ENCODE measurements around the gene CDK14. TPM values are rescaled to one million over a fixed set of nuclear protein-coding genes. Genes with fewer than 3 reads are reported as not detected.

The CDK14 gene
- total RNA-seq, 1 donor = 39.1 TPM

DNA sequence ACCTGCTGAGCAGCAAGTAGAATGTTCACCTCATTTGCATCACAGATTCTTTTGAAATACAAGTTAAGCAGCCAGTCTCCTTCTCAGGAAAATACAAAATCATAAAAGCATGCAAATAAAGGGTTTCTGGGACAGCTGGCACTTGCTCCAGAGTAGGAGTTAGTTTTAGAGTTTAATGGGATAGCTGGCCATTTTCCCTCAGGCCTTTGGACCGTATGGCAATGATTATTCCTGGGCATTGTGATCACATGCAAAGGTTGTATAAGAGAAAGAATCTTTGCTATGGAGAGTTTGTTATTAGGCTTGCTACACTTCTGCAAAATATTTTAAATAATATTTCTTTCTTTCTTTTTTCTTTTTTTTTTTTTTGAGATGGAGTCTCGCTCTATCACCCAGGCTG lies 240.8 kb downstream of the CDK14 start:
- Histone ChIP-seq H3K4me1 (ENCODE audit: insufficient read depth, low read length) (peaks cover 10% of the 10 kb centered on the region), H3K27me3 (ENCODE audit: insufficient read depth, low read length) (no peaks in the 10 kb centered on the region), H3K9me3 (ENCODE audit: low read depth, low read length) (no peaks in the 10 kb centered on the region), H2AFZ (ENCODE audit: low read length) (no peak overlapping the region), H3K4me2 (ENCODE audit: insufficient read depth, low read length) (no peak overlapping the region), H3K27ac (ENCODE audit: low read depth, low read length) (no peak overlapping the region), H4K20me1 (ENCODE audit: insufficient read depth, low read length) (no peaks in the 10 kb centered on the region), H3K4me3 (ENCODE audit: insufficient read depth, low read length) (no peak overlapping the region), H3K36me3 (ENCODE audit: insufficient read depth, low read length) (no peaks in the 10 kb centered on the region), H3K79me2 (ENCODE audit: insufficient read depth, low read length) (peaks cover 16% of the 10 kb centered on the region)
- TF ChIP-seq CTCF (IDR thresholded peaks at IDR 0.05; ENCODE audit: extremely low read depth, low read depth, low read length) = no peak
- DNase-seq (ENCODE audit: insufficient read length, low spot score, missing footprints) = no peak

DNA sequence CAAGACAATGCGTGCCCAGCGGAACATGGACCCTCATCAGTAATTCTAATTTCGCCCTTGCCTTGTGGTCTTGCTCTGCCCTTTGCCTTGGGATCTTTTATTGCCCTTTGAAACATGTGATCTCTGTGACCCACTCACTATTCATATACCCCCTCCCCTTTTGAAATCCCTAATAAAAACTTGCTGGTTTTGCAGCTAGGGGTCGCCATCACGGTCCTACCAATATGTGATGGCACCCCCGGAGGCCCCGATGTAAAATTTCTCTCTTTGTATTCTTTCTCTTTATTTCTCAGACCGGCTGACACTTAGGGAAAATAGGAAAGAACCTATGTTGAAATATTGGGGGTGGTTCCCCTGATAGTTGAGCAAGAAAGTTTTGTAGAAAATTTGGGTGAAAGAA lies 242.7 kb downstream of the CDK14 start:
- Histone ChIP-seq H3K4me3 (ENCODE audit: insufficient read depth, low read length) (no peak overlapping the region), H3K27me3 (ENCODE audit: insufficient read depth, low read length) (no peaks in the 10 kb centered on the region), H3K27ac (ENCODE audit: low read depth, low read length) (no peak overlapping the region), H4K20me1 (ENCODE audit: insufficient read depth, low read length) (no peaks in the 10 kb centered on the region), H3K4me1 (ENCODE audit: insufficient read depth, low read length) (no peaks in the 10 kb centered on the region), H3K79me2 (ENCODE audit: insufficient read depth, low read length) (peaks cover 16% of the 10 kb centered on the region), H2AFZ (ENCODE audit: low read length) (no peak overlapping the region), H3K36me3 (ENCODE audit: insufficient read depth, low read length) (no peaks in the 10 kb centered on the region), H3K4me2 (ENCODE audit: insufficient read depth, low read length) (no peak overlapping the region), H3K9me3 (ENCODE audit: low read depth, low read length) (no peaks in the 10 kb centered on the region)
- DNase-seq (ENCODE audit: insufficient read length, low spot score, missing footprints) = no peak
- TF ChIP-seq CTCF (IDR thresholded peaks at IDR 0.05; ENCODE audit: extremely low read depth, low read depth, low read length) = no peak

- no peak overlapping the region for H3K27ac ChIP-seq (ENCODE audit: low read depth, low read length)
- no peaks in the 10 kb centered on the region for H3K9me3 ChIP-seq (ENCODE audit: low read depth, low read length)
- H3K4me3 ChIP-seq (ENCODE audit: insufficient read depth, low read length) = no peak overlapping the region
- no peaks in the 10 kb centered on the region for H3K4me1 ChIP-seq (ENCODE audit: insufficient read depth, low read length)
- no peaks in the 10 kb centered on the region for H4K20me1 ChIP-seq (ENCODE audit: insufficient read depth, low read length)
- H3K79me2 ChIP-seq (ENCODE audit: insufficient read depth, low read length) = peaks cover 16% of the 10 kb centered on the region
- H3K4me2 ChIP-seq (ENCODE audit: insufficient read depth, low read length) = no peak overlapping the region
- H3K27me3 ChIP-seq (ENCODE audit: insufficient read depth, low read length) = no peaks in the 10 kb centered on the region
- H2AFZ ChIP-seq (ENCODE audit: low read length) = no peak overlapping the region
- TF ChIP-seq CTCF (IDR thresholded peaks at IDR 0.05; ENCODE audit: extremely low read depth, low read depth, low read length) = no peak
- no peaks in the 10 kb centered on the region for H3K36me3 ChIP-seq (ENCODE audit: insufficient read depth, low read length)
- DNase-seq (ENCODE audit: insufficient read length, low spot score, missing footprints) = no peak
Observed at GRCh38 chr7:90839316-90839715, 243.2 kb downstream of the CDK14 start.

DNA sequence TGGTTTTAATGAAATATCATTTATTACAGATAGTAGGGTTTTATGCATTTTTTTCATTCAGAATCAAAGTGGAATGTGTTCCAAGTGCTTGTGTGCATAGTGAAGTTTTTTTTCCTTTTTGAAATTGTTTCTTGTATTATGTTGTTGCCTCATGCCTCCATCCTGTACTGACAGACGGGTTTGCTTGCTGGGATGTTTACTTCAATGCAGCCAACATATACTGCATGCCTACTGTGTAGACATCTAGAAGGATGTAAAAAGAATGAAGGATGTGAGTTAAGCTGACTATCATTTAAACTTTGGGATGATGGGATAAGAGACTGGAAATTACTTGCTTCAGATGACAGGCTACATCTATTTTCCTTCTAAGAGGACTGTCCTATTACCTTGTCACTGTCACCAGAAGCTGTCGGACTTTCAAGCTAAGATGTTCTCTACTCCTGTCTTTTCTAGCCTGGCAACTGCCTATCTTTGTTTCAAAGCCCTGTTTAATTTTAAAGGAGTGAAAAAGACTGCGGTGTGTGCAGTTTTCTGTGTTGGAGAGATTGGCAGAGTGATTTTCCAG lies 243.7 kb downstream of the CDK14 start:
- Histone ChIP-seq H3K4me2 (ENCODE audit: insufficient read depth, low read length) (no peak overlapping the region), H3K4me1 (ENCODE audit: insufficient read depth, low read length) (no peaks in the 10 kb centered on the region), H4K20me1 (ENCODE audit: insufficient read depth, low read length) (no peaks in the 10 kb centered on the region), H3K79me2 (ENCODE audit: insufficient read depth, low read length) (peaks cover 16% of the 10 kb centered on the region), H3K9me3 (ENCODE audit: low read depth, low read length) (no peaks in the 10 kb centered on the region), H3K36me3 (ENCODE audit: insufficient read depth, low read length) (no peaks in the 10 kb centered on the region), H2AFZ (ENCODE audit: low read length) (no peak overlapping the region), H3K4me3 (ENCODE audit: insufficient read depth, low read length) (no peak overlapping the region), H3K27ac (ENCODE audit: low read depth, low read length) (no peak overlapping the region), H3K27me3 (ENCODE audit: insufficient read depth, low read length) (no peaks in the 10 kb centered on the region)
- no peak for DNase-seq (ENCODE audit: insufficient read length, low spot score, missing footprints)
- no peak for TF ChIP-seq CTCF (IDR thresholded peaks at IDR 0.05; ENCODE audit: extremely low read depth, low read depth, low read length)
